SIG-M5 treated with dmso at 0.1 percent for 504 hours (cell line): ENCODE data around the gene BDKRB1.

Source experiments
- DNase-seq: peaks from one replicate; lab custom pipeline; 2025; ENCODE audit not compliant: unreplicated experiment; lab: John Stamatoyannopoulos, UW

The BDKRB1 gene

DNA sequence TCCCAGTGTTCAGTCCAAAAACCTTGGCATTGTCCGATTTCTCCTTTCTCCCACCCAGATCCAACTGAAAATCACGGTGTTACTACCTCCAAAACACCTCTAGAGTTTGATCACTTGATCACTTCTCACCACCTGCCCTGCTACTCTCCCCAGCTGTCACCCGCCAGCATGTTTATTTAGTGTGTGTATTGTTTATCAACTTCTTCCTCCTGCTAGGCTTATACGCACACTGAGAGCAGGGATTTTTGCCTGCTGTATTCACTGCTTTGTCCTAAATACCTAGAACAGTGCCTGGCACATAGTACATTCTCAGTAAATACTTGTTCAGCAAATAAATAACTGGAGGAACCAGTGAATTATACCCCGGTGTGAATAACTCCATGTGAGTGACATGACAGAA, 5.0 kb downstream of the BDKRB1 start:
- DNase-seq, result no peak

DNA sequence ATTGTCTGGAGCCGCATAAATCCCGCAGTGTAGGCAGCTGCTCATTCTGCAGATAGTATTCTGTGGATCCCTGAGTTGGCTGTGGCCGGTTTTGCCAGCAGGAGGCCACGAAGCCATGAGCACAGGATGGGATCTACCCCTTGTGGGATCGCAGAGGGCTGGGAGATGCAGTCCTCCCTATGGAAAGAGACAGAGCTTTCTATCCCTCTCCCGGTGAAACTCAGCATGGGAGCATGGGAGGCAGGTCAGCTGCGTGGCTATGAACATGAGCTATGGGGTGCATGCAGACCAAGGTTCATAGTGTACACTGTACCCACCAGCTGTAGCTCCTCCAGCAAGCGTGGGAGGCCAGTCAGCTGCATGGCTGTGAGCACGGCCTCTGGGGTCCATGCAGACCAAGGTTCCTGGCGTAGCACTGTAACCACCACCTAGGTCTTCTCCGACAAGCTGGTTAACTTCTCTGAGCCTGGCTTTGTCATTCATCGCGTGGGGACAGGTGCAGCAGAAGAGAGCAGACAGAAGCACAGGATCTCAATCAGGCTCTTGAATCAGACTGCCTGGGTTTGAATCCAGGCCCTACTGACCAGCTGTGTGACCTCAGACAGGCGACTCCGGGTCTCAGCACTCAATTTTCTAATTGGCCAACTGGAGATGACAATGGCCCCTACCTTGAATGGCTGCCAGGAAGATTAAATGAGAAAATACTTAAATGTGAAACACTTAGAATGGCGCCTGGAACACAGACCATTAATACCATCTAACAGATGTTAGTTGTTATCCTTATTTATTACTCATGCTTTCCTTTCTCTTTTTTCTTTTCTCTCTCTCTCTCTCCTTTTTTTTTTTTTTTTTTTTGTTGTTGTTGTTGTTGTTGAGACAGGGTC, 6.0 kb downstream of the BDKRB1 start:
- no peak for DNase-seq

DNA sequence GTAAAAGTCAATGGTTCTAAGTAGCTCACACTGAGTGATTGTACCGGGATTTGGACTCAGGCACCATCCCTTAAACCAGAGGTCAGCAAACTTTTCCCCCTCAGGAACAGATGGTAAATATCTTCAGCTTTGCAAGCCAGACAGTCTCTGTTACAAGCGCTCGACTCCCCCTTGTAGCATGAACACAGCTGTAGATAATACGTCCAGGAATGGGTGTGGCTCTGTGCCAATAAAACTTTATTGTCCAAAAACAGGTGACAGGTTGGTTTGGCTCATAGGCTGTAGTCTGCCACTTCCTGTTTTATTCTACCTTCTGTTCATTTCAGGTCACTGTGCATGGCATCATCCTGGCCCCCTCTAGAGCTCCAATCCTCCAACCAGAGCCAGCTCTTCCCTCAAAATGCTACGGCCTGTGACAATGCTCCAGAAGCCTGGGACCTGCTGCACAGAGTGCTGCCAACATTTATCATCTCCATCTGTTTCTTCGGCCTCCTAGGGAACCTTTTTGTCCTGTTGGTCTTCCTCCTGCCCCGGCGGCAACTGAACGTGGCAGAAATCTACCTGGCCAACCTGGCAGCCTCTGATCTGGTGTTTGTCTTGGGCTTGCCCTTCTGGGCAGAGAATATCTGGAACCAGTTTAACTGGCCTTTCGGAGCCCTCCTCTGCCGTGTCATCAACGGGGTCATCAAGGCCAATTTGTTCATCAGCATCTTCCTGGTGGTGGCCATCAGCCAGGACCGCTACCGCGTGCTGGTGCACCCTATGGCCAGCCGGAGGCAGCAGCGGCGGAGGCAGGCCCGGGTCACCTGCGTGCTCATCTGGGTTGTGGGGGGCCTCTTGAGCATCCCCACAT, 7.6 kb downstream of the BDKRB1 start:
- DNase-seq, result peak; percentile 54

DNA sequence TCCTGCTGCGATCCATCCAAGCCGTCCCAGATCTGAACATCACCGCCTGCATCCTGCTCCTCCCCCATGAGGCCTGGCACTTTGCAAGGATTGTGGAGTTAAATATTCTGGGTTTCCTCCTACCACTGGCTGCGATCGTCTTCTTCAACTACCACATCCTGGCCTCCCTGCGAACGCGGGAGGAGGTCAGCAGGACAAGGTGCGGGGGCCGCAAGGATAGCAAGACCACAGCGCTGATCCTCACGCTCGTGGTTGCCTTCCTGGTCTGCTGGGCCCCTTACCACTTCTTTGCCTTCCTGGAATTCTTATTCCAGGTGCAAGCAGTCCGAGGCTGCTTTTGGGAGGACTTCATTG, 8.2 kb downstream of the BDKRB1 start:
- DNase-seq, result no peak

DNA sequence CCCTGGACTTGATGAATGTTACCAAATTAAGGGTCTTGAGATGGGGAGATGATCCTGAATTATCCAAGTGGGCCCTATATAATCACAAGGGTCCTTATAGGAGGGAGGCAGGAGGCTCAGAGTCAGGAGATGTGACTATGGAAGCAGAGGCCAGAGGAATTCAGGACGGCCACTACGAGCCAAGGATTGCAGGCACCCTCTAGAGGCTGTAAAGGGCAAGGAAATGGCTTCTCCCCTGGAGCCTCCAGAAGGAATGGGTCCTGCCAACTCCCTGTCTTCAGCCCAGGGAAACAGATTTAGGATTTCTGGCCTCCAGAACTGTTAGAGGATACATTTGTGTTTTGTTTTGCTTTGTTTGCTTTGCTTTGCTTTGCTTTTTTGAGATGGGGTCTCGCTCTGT, 8.8 kb downstream of the BDKRB1 start:
- no peak for DNase-seq

DNA sequence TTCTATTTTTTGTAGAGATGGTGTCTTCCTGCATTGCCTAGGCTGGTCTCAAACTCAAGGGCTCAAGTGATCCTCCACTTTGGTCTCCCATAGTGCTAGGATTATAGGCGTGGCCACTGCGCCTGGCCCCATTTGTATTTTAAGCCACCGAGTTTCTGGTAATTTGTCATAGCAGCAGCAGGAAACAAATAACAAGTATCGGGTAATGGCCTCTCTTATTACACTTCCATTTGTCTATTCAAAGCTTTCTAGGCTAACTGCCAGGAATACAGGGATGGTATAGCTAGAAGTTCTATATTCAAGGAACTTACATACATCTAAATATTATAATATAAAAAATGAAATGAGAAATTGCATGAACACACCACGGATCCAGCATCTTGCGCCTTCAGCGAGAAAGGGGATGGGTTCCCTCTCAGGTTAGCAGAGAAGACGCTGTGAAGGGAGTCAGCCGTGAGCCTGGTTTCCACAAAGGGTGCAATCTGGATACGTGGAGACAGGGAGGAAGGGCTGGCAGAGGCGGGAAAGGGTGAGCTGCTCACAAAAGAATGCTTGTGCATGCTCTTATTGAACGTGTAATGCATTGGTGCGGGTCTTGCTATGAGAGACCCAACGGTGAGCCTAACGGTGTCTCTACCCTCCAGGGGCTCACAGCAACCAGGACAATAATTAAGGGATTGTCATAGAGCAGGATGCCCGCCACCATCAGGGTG, 9.5 kb downstream of the BDKRB1 start:
- no peak for DNase-seq

DNA sequence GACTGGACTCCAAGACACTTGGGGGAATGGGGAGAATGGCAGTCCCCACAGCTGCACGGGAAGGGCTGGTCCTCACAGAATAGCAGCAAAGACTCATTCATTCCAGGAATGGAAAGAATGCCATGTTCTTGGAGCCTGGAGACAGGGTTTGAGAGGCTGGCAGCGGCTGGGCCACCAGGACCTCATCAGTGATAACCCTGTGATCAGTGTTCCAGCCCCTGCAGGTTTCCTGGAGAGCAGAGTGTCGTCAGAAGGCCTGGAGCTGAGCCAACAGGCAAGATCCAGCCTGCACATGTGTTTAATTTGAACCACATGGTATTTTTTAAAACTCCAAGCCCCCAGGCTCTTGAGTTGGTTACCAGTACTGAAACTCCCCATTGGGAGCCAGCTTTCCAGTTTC, 11.3 kb downstream of the BDKRB1 start:
- no peak for DNase-seq

DNA sequence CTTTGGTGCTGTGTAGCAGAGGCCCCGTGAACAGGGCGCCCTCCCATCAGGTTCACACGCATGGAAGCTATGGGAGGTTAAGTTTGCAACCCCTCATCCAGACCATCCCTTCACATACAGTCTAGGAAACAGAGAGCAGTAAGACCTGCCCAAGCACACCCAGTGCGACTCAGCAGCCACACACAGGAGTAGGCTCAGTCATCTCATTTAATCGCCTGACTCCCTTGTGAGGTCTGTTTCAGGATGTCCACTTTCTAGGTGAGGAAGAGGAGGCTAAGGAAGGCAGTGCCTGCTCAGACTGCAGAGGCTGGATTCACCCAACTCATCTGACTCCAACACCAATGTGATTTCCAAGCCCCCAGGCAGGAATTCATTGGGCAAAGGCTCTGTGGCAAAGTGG, 11.9 kb downstream of the BDKRB1 start:
- DNase-seq, result no peak

DNA sequence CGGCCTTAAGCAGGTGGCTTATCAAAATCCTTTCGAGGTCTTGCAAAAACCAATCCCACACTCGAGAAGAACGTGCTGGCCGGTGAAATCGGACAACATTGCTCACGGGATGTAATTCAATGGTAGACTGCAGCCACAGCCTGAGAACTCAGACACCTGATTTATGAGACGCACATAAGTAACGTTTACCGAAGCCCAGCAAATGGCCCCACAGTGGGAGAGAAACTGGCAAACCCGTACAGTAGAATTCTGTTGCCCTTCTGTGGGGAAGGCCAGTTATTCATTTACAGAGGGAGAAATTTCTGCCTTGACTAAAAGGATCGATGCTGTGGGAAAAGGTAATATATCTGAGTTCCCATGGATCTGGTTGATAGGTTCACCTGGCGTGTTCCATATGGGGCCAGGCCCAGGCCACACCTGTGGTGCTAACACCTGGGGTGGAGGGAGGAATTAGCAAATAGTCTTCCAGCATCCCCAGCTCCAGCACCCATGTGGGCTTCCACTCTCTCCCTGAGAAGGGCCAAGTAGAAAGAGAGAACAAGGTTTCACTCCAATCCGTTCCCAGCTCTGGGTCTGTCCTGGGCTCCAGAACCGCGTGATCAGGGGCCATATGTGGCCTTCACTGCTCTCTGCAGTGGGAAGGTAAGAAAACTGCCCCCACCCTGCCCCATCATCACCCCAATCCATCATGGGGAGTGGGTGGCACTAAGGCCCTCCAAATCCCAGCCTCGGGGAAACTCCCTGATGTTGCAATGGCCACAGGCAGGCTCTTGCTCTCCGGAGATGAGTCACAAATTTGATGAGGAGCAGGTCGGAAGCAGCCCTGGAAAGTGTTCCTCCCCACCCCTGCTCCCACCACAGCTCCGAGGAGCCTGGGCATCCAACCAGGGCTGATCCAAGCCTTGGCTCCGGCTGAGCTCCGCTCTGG, 12.7 kb downstream of the BDKRB1 start:
- peak; percentile 8 for DNase-seq

DNA sequence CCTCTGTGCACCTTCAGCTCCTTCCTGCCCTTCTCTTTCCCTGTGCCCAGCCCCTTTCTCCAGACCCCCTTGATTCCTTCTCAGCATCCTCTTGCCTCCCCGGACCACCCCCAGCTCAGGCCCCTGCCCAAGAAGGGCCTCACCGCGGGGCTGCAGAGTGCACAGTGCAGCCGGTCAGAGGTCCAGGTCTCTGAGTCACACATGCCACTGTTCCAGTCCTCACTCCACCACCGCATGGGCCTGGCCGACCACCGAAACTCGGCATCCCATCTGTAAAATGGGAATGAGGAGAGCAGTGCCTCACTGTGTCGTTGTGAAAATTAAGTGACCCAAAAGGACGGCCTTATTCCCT, 13.3 kb downstream of the BDKRB1 start:
- DNase-seq, result no peak

DNA sequence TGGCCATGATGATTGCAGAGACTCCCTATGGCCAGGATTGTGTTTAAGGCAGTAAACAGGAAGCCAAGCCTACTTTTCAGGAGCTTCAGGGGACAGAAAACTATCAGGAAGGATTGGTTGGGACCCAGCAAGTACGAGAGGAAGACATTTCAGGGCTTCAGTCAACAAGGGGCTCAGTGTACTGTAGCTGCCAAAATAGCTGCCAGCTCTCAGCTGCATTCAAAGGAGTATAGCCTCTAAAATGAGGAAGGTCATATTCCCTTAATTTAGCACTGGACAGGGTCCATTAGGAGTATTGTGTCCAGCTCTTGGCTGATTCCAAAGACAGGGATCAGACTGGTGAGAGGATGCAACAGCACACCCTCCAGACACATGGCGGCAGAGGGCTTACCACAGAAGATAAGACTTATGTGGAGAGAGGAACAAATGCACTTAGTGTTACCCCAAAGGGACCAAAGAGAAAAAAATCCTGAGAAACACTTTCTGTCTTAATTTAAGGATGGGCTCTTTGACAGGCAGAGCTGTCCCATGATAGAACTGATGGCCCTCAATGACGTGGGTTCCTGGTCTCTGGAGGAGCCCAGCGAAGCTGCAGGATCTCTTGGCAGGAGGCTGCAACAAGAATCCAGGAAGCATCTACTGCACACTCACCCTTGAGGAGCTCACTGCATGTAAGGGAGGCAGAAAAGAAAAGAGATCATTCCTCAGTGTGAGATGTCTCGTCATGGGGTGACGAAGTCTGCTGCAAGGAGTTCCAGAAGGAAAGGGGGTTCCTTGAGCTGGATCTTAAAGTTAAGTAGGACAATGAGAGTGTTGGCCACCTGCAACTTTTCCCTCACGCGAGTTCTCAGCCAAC, 14.8 kb downstream of the BDKRB1 start:
- DNase-seq, result no peak

DNA sequence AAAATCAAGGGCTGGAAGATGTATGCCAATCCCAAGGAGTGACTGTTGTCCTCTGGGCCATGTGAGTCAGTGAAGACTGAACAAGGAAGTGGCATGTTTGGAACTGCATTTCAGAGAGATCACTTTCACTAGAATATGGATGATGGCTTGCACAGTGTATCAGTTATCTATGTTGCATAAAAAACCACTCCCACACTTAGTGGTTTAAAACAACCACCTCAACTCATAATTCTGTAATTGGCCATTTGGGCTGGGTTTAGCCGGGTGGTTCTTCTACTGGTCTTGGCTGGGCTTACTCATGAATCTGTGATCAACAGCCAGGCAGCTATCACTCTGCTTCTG, 15.4 kb downstream of the BDKRB1 start:
- peak; percentile 25 for DNase-seq

DNA sequence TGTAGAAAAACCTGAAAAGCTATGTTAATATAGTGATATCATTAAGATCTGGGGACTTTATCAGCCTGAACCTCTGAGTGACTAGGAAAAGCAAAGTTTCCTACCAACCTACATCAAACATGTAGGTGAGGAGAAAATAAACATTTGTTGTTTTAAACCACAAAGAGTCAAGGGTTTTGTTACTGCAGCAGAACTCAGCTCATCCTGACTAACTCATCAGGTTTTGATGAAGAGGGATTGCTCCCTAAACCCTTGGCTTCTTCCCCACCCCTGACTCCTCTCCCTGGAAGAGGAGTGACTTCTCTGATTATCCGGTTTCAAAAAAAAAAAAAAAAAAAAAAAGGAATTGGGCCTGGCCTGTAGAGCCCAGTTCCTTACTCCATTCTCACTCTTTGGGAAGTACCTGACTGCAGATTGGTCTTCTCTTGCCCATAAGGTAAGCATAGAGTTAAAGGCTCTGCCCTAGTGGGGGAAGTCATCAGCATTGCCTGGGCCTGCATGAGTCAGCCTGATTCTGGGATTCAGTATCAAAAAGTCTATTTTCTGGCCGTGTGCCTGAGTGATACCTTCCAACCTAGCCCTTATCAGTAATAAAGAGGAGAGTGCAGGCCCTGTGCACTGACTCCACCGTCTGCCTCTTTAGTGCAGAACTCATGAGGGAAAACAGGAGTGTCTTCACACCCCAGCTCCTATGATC, 16.9 kb downstream of the BDKRB1 start:
- DNase-seq, result no peak

DNA sequence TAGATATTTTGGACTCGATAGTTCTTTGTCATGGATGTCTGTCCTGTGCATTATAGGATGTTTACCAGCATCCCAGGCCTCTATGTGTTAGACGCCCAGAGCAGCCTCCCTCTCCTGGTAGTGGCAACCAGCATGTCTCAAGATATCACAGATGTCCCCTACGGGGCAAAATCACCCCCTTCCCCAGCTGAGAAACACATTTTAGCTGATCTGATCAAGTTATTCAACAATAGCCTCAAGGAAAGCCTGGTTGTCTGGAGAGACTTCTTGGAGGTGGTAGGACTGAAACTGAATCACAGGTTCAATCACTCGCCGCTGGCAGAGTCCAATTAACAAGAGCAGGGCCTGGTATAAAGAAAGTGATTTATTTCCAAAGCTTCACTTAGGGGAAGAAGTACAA, 17.6 kb downstream of the BDKRB1 start:
- no peak for DNase-seq

DNA sequence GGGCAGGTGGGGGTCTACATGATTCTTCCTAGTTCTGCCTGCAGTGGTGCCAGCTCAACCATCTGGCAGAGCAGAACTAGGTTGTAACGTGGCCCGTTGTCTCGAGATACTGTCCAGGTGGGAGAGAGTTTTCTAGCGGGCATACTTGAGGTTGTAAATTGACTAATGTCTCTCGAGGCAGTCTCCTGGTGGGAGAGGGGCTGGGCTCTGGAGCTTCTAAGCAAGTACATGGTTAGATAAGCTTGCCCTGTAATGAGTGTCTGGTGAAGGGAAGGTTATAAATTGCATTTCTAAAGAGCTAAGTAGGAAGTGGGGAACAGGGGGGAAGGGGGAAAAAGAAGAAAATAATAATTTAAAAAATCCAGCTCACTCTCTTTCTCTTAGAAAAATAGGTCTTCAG, 18.1 kb downstream of the BDKRB1 start:
- DNase-seq, result no peak

DNA sequence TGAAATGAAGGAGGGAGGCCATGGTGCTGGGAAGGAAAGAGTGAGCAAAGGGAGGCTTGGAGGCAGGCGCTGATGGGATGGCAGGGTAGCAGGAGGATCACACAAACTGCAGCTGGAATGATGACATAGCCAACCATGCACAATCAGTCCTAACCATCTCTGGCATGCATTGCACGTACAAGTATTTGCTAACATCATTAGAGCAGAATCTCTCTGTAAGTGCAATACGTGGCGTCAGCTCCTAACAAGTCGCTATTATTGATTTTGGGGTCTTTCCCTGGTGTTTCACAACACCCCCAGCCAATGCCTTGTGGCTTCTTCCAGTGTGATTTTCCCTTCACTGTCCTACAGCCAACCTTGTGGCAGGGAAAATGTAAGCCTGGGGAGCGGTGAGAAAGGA, 18.5 kb downstream of the BDKRB1 start:
- DNase-seq, result no peak

DNA sequence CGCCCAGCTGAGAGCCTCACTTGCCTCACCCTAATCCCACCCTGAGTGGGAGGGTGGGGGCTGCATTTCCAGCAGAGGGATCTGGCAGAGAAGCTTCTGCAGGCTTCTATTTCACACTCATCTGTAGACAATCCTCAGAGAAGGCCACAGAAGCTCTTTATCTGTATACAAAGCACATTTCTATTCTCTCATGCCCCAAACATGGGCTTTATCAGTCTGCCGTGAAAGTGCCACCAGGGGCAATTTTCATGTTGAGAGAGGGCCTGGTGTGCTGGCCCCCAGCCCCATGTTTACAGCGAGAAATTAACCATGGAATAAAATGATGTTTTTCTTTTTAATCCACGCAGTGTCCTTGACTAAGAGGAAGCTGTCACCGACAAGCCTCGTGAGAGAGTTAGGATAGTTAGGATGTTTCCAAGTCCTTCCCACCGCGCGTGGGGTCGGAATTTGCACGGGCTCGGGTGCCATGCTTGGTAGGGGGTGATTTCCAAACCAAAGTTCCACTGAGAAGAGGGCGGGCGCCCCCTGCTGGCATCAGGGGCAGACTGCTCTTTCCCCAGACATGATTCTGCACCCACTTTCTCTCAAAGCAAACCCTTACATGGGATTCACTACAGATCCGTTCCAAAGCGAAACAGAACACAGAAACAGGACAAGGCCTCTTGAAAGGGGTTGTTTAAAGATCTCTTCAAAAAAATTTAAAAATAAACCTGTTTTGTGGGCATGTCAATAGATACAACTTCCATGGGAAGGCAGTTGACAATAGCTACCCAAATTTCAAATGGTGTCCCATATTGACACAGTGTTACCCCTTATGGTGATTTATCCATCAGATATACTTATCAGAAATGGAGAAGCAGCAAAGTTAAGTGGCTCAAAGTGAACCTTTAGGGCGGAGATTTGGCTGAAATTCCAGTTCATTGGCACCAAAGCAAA, 19.4 kb downstream of the BDKRB1 start:
- DNase-seq, result peak; percentile 42

DNA sequence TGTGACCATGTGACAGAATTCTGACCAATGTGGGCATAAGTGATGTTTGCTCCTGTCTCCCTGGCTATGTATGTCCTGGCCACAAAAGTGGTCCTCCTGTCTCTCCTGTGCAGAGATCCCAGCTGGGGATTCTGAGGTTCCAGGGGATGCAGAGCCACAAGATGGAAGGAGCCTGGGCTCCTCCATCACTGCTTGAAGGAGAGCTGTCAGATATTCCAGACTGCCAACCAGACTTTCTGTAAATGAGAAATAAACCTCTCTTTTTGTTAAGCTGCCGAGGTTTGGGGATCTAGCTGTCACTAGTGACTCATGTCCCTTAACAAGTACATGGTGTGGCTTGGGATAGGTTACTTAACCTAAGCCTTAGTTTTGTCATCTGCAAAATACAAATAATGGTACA, 21.9 kb downstream of the BDKRB1 start:
- no peak for DNase-seq
